ENCODE results near the gene SRSF1.

Gene SRSF1

GRCh38 chr17:57966246-57966645, 40.8 kb downstream of the SRSF1 start:
- H2AFZ ChIP-seq (ENCODE audit: low read length), result no peak overlapping the region
- H3K36me3 ChIP-seq (ENCODE audit: insufficient read depth, low read length), result no peaks in the 10 kb centered on the region
- H3K4me3 ChIP-seq (ENCODE audit: low read length, poor library complexity, severe bottlenecking), result no peak overlapping the region
- H3K4me1 ChIP-seq (ENCODE audit: insufficient read depth, low read length, poor library complexity, severe bottlenecking), result no peaks in the 10 kb centered on the region
- H3K27me3 ChIP-seq (ENCODE audit: insufficient read depth, low read length, poor library complexity, severe bottlenecking), result no peaks in the 10 kb centered on the region
- H3K9me2 ChIP-seq (replicated peaks; ENCODE audit: low read depth, low read length), result no peaks in the 10 kb centered on the region
- no peaks in the 10 kb centered on the region for H4K20me1 ChIP-seq (ENCODE audit: insufficient read depth, low read length, poor library complexity, severe bottlenecking)
- no peak overlapping the region for H3K9ac ChIP-seq (ENCODE audit: low read depth, low read length, poor library complexity, severe bottlenecking)
- no peaks in the 10 kb centered on the region for H3K9me3 ChIP-seq (ENCODE audit: insufficient read depth, low read depth, low read length)
- no peak for TF ChIP-seq EZH2phosphoT487 (IDR thresholded peaks at IDR 0.05; ENCODE audit: borderline replicate concordance)
- no peak for TF ChIP-seq CTCF (conservative IDR thresholded peaks at IDR 0.05; ENCODE audit: low read length)
- no peaks in the 10 kb centered on the region for H3K79me2 ChIP-seq (ENCODE audit: insufficient read depth, low read length)
- H3F3A ChIP-seq (ENCODE audit: low read depth), result no peaks in the 10 kb centered on the region
- H3K4me2 ChIP-seq (ENCODE audit: low read depth, low read length, poor library complexity, severe bottlenecking), result no peak overlapping the region

- Histone ChIP-seq H3K4me1 (ENCODE audit: insufficient read depth, low read length, poor library complexity, severe bottlenecking) (no peaks in the 10 kb centered on the region), H3K9me3 (ENCODE audit: insufficient read depth, low read depth, low read length) (no peaks in the 10 kb centered on the region), H3K79me2 (ENCODE audit: insufficient read depth, low read length) (no peaks in the 10 kb centered on the region), H3K4me3 (ENCODE audit: low read length, poor library complexity, severe bottlenecking) (no peak overlapping the region), H3K9ac (ENCODE audit: low read depth, low read length, poor library complexity, severe bottlenecking) (no peak overlapping the region), H4K20me1 (ENCODE audit: insufficient read depth, low read length, poor library complexity, severe bottlenecking) (no peaks in the 10 kb centered on the region), H3K9me2 (replicated peaks; ENCODE audit: low read depth, low read length) (no peaks in the 10 kb centered on the region), H3K4me2 (ENCODE audit: low read depth, low read length, poor library complexity, severe bottlenecking) (no peak overlapping the region), H3K27me3 (ENCODE audit: insufficient read depth, low read length, poor library complexity, severe bottlenecking) (no peaks in the 10 kb centered on the region), H3K36me3 (ENCODE audit: insufficient read depth, low read length) (no peaks in the 10 kb centered on the region), H2AFZ (ENCODE audit: low read length) (no peak overlapping the region), H3F3A (ENCODE audit: low read depth) (no peaks in the 10 kb centered on the region)
- TF ChIP-seq CTCF (conservative IDR thresholded peaks at IDR 0.05; ENCODE audit: low read length) (no peak), EZH2phosphoT487 (IDR thresholded peaks at IDR 0.05; ENCODE audit: borderline replicate concordance) (no peak)
Observed at GRCh38 chr17:57965521-57966160, 41.4 kb downstream of the SRSF1 start.

- Histone ChIP-seq H3K27me3 (ENCODE audit: insufficient read depth, low read length, poor library complexity, severe bottlenecking) (no peaks in the 10 kb centered on the region), H4K20me1 (ENCODE audit: insufficient read depth, low read length, poor library complexity, severe bottlenecking) (no peaks in the 10 kb centered on the region), H3K9me2 (replicated peaks; ENCODE audit: low read depth, low read length) (no peaks in the 10 kb centered on the region), H3K4me1 (ENCODE audit: insufficient read depth, low read length, poor library complexity, severe bottlenecking) (no peaks in the 10 kb centered on the region), H3K9ac (ENCODE audit: low read depth, low read length, poor library complexity, severe bottlenecking) (no peak overlapping the region), H3K4me2 (ENCODE audit: low read depth, low read length, poor library complexity, severe bottlenecking) (no peak overlapping the region), H3K36me3 (ENCODE audit: insufficient read depth, low read length) (no peaks in the 10 kb centered on the region), H3F3A (ENCODE audit: low read depth) (no peaks in the 10 kb centered on the region), H3K79me2 (ENCODE audit: insufficient read depth, low read length) (no peaks in the 10 kb centered on the region), H3K9me3 (ENCODE audit: insufficient read depth, low read depth, low read length) (no peaks in the 10 kb centered on the region), H3K4me3 (ENCODE audit: low read length, poor library complexity, severe bottlenecking) (no peak overlapping the region), H2AFZ (ENCODE audit: low read length) (no peak overlapping the region)
- TF ChIP-seq EZH2phosphoT487 (IDR thresholded peaks at IDR 0.05; ENCODE audit: borderline replicate concordance) (no peak), CTCF (conservative IDR thresholded peaks at IDR 0.05; ENCODE audit: low read length) (no peak)
Observed at GRCh38 chr17:57963149-57963511, 43.9 kb downstream of the SRSF1 start.
